GM21737 (cell line): ENCODE measurements around the gene RABGAP1L.

Source experiments
- ATAC-seq: cut with Tn5 transposase; IDR thresholded peaks from one replicate; pipeline ENCODE4 v1.9.1; 2021; ENCODE audit warnings: mild to moderate bottlenecking, moderate library complexity; ENCODE audit not compliant: unreplicated experiment

Gene RABGAP1L

DNA sequence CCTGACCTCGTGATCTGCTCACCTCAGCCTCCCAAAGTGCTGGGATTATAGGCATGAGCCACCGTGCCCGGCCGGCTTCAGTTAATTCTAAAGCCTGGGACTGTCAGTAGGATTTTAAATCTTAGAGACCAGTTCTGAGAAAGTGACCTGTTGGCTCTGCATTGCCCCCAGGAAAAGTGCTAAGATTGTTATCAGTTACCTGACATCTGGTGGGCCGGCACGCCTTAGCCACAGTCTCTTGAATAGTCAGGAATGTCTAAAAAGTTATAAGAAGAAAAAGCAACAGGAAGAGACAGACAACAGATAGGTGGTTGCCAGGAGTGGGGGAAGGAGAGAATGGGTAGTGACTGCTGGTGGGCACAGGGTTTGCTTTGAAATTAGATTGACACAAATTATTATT is 35.1 kb downstream of the RABGAP1L start:
- ATAC-seq, result no peak

DNA sequence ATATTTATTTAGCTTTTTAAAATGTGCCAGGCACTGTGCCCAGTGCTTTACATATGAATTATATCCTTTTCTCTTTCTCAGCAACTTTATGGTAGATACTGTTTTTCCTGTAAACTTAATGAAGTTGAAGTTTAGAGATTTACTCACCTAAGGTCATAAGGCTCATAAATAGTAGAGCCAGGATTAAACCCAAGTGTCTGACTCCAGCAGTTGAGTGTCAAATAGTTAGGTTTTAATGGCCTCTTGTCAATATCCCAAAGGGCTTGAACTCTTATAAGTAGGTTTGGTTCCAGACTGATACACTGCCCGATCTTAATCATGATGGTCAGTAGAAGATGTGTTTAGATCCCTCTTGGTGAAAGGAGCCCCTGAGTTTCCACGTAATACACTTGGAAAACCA is 37.8 kb downstream of the RABGAP1L start:
- no peak for ATAC-seq

DNA sequence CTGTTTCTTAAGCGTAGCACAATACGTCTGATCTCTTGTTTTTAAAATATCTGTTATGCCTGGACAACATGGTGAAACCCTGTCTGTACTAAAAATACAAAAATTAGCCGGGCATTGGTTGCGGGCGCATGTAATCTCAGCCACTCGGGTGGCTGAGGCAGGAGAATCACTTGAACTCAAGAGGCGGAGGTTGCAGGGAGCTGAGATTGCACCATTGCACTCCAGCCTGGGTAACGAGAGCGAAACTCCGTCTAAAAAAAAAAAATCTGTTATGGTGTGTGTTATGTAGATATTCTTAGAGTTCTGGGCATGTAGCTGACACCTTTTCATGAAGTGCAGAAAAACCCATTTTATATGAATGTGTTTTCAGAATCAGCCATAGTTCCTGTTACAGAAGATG is 38.2 kb downstream of the RABGAP1L start:
- ATAC-seq, result no peak

DNA sequence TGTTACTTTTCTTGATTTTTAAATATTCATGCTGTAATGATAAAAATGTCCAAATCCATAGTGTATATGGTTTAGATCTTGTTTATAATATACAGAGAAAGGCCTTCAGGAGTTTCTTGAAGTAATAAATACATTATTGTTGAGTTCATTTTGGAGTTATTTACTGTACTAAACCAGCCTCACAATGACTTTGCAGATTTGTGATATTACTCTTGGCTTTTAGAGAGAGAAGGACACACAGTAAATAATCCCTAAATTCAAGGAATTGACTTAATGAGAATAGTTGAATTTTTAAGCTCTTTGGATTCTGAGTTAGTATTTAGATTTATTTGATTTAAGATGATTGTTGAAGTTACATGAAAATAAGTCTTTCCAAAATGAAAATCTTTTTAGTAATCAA is 38.9 kb downstream of the RABGAP1L start:
- no peak for ATAC-seq

DNA sequence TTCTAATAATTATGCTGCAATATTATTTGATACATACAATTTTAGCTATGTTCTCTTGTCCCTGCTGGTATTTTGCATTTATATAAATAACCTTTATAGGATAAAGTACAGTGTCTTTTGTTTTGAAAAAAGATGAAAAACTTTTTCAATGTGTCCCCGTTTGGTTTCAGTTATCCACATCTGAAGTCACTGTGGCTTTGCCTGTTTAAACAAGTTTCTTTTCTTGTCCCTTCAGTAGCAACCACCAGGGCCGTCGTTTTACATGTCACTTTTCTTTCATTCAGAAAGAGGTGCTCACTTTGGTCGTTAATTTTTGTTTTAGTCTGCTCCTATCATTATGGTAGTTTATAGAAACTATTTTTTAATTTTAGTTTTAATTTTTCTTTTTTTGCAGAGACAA is 41.4 kb downstream of the RABGAP1L start:
- ATAC-seq, result no peak

DNA sequence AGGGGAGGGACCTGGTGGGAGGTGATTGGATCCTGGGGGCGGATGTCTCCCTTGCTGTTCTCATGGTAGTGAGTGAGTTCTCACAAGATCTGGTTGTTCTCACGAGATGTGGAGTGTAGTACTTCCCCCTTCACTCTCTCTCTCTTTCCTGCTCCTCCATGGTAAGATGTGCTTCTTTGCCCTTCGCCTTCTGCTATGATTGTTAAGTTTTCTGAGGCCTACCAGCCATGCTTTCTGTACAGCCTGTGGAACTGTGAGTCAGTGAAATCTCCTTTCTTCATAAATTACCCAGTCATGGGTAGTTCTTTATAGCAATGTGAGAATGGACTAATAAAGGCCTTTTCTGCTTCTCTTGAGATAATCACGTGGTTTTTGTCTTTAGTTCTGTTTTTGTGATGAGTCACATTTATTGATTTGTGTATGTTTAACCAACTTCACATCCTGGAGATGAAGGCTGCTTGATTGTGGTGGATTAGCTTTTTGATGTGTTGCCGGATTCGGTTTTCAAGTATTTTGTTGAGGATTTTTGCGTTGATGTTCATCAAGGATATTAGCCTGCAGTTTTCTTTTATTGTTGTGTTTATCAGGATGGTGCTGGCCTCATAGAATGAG is 45.5 kb downstream of the RABGAP1L start:
- no peak for ATAC-seq

DNA sequence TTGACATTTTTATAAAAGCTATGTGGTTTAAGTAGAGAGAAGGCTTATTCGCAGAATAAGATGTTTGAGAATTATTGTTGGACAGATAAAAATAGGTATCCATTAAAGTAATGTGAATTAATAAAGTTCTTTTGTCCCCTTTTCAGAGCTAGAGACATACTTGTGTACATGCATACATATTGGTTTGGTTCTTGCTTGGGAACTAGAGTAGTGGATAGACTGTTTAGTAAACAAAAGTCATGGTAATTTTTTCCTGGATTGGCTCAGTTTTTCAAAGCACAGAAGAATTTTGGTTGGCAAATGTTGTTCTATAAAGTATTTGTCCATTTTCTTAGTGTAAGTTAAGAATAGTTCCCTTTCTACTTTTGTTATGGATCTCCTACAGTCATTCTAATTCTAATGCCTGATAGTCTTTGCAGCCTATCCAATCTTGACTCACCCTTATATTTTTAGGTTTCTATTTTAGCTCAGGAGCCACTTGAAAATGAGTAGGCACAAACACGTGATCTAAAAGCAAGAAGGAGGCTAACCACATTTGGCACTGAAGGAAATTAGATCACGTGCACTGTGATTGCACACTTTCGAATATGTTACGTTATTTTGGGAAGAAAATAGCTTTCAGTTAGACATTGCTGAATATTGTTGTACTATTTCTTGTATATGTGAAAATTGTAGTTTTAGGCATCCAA is 47.0 kb downstream of the RABGAP1L start:
- no peak for ATAC-seq

DNA sequence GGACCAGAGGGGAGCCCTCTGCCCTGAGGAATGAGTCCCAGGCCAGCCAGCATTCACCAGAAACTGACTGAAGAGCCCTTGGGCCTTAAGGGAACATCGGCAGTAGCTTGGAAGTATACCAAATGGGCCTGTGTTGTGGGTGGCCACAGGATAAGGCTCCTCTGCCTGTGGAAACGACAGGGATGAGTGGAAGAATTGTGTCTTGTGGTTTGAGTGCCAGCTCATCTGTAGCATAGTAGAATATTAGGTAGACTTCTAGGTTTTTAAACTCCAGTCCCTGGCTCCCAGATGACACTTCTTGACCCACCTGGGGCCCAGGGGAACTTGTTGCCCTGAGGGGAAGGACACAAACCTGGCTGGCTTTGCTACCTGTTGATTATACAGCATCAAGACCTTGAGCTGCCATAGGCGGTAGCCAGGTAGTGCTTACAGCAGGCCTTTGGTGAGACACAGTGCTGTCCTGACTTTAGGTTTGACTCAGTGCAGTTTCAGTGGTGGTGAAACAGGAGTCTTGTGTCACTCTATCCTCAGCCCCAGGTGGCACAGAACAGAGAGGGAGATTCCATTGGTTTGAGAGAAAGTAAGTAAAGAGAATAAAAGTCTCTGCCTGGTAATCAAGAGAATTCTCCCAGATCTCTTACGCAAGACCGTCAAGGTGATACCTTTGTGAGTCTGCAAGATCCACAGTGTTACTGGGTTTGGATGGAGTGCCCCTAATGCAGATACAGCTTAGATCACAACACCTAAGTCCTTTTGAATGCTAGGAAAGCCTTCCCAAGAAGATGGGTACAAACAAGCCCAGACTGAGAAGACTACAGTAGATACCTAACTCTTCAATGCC is 50.2 kb downstream of the RABGAP1L start:
- no peak for ATAC-seq

DNA sequence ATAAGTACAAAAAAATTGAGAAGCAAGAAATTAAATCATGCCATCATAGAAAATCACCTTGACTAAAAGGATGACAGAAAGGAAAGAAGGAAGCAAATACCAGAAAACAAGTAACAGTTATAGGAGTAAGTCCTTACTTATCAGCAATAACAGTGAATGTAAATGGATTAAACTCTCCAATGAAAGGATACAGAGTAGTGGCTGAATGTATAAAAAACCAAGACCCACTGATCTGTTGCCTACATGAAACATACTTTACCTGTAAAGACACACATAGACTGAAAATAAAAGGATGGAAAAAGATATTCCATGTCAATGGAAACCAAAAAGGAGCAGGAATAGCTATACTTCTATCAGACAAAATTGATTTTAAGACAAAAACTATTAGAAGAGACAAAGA is 52.2 kb downstream of the RABGAP1L start:
- no peak for ATAC-seq

DNA sequence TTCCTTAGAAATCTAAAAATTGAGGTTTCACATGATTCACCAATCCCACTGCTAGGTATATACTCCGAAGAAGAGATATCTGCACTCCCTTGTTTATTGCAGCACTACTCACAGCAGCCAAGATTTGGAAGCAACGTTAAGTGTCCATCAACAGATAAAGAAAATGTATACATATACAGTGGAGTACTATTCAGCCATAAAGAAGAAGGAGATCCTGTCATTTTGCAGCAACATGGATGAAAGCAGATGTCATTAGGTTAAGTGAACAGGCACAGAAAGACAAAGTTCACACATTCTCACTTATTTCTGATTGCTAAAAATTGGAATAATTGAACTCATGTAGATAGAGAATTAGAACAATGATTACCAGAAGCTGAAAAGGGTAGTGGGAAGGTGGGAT is 56.4 kb downstream of the RABGAP1L start:
- no peak for ATAC-seq

DNA sequence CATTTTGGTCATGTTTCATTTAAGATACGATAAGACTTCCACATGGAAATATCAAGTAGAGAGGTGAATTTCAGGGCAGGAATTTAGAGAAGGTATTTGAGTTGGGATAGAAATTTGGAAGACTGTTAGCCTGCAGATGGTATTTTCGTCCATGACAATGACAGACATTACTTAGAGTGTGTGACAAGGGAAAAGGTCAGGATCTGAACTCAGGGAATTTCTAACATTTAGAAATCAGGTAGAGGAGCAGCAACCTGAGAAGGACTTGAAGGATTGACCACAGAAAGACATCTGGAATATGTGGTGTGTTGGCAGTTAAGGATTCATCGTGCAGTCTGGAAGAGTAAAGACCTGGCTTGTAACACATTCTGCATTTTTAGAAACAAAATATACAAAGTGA is 57.9 kb downstream of the RABGAP1L start:
- ATAC-seq, result no peak

DNA sequence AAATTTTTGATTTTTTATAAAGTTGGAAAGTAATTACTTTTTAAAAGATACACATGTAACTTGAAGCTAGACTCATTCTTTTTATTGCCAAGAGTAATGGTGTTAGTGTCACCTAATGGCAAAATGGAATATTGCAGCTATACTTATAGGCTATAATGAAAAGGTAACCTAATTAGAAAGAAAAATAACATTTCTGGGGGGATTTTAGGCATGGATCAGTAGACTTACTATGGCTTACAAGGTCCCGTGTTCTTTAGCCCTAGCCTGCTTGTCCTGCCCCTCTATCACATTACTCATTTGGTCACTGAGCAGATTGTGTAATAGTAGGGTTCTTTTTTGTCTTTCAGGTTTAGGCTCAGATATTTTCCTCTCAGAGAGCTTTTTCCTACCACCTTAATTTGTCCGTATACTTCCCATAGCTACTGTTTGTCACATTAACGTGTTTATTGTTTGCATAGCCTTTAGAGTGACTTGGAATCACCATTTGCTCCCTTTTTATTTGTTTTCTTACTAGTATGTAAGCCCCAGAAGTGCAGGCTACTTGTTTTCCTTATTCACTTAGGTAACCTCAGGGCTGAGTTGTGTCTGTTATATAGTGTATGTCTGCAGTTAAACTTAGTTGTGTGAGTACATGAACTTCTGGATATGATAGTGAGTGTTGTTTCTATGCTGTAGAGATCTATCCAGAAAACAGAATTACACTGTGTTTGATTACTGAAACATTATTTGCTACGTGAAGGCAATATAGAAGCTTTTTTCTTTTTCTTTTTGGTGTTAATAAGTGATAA is 58.7 kb downstream of the RABGAP1L start:
- no peak for ATAC-seq

DNA sequence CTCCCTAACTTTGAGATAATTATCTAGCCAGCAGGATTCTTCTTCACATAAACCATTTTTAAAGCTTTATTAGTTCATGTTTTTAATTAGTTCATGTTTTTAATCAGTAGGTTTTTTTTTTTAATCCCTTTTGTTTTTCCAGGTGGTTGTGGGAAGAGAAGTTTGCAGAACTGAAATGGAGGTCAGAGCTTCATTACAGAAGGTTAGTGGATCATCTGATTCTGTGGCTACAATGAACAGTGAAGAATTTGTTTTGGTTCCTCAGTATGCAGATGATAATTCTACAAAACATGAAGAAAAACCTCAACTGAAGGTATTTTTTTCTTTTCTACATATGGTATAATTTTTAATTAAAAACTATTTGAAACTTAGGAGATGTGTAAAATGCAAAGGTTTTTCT is 59.7 kb downstream of the RABGAP1L start:
- no peak for ATAC-seq

DNA sequence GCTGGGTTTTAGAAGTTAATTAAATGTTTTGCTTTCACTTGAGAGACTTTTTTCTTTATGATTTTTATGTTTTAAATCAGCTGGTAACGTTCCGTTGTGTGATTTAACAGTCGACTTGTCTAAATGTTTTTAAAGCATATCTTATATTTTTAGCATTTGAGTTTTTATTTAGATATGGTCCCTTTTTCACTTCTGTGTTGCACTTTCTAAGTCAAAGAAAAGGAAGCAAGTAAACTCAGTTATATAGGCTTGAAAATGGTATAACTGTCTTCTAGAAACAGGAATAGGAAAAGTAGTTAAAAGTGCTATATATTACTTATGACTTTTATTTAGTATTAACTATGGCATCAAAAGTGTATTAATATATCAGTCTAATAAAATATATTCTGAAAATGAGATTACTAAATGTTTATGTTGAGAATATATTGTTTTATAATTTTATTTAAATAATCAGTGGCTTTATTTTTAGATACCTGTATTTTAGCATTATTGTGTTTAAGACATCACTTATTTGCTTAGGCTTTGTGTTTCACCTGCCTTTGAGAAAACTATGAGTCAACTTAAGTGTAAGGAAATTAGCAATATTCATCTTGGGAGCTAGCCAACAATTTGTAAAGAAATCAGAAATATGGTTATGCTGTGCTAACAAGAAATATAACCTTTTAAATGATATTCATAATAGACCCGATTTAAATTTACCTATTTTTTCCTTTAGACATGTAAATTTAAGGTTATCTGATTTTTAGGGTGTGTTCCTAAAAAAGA is 60.5 kb downstream of the RABGAP1L start:
- no peak for ATAC-seq

DNA sequence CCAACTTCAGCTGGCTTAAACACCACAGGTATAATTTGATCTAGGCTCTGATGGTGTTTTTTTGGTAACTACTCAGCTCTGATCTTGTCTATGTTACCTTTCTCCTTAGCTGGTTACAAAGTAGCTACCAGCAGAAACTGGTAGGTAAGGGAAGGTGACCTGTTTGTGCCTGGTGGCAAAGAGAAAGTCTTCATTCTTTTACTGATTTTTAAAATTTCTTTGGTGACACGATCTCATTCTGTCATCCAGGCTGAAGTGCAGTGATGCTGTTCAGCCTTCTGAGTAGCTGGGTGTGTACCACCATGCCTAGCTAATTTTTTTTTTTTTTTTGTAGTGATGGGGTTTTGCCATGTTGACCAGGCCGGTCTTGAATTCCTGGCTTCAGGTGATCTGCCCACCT is 62.4 kb downstream of the RABGAP1L start:
- no peak for ATAC-seq

DNA sequence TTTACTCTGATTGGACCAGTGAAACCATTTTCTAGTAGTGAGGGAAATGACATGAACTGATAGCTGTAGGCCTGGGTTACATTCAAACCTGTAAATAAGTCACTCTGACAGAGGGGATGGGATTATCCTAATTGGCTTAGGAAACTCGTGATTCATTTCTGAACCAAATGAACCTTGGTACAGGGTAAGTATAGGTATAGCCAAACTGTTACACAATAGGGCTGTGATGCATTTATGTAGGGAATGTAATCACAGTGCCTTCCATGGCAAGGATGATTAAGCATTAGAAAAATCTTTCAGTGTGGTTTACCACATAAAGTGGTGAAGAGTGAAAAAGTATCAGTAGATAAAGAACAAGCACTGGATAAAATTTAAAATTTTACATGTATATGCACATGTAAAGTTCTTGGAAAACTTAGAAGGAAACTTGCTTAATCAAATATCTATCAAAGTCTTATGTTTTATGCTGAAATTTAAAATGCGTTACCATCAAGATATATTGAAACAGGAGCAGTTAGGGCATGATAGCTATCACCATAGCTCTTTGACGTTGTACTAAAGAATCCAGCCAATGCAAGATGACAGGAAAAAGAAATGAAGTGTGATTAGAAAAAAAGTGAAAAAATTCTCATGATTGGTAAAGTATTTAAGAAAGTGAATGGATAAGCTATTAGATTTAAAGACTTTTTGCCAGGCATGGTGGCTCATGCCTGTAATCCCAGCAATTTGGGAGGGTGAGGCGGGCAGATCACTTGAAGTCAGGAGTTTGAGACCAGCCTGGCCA is 63.0 kb downstream of the RABGAP1L start:
- ATAC-seq, result no peak

DNA sequence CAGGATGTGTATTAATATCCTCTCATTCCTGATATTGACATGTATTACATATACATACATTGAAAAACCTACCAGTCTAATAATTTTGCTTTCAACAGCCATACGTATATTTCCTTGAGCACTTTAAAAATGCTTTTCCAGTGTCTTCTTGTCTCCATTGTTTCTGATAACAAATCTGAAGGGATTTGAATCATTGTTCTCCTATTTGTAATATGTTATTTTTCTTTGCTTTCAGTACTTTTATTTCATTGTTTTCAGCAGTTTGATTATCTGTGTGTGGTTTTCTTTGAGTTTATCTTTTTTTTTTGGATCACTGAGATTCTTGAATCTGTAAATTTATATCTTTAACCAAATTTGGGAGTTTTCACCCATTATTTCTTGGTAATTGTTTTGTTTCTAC is 65.3 kb downstream of the RABGAP1L start:
- ATAC-seq, result no peak

DNA sequence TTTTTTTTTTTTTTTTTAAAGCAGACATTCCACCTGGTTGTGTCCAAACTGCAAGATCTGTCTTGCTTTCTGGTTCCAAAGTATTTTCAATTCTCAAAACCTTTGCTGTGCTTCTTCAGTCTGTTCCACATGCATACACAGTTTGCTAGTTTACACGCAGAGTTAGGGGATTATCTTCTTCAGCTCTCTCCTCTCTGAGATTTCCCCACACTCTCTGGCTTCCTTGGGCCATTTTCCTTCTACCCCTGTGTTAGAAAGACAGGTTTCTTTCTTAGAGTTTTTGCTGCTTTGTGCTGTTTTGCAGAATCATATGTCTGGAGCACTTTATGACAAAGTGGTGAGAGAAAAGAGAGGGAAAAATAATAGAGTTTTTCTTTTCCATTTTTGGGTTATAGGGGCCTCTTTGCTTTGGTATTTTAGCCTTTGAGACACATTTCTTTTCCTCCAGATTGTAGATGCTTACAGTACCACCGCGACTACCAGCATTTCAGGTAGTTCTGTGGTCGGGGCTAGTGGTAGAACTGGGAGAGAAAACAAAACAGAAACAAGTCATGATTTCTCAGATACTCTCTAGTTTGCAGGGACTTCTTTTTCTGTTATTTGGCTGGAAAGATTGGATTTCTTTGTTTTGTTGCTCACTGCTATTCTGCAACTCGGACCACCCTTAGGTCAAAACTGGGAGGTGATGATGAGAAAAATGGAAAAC is 66.3 kb downstream of the RABGAP1L start:
- no peak for ATAC-seq

DNA sequence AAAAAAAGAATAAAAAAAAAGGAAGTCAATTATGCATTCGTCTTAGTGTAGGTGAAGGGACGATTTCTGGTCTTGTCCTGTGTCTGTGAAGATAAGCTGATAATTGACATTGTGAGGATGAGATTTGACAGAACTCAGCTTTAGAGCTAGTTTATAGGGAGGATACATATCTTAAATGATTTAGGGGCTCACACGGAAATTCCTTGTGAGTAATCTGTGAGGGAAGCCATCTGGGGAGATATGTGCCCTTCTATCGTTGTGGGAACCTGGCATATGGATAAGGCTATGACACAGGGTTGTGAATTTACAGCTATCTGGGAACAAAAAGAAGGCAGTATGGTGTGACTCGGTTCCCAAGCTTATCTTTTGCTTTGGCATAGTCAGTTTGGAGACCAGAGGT is 71.1 kb downstream of the RABGAP1L start:
- no peak for ATAC-seq
